GM21825 (cell line): Measurements from ENCODE around the gene THAP3.

Source experiments
- ATAC-seq: cut with Tn5 transposase; IDR thresholded peaks from one replicate; pipeline ENCODE4 v1.9.1; 2021; ENCODE audit warnings: mild to moderate bottlenecking, moderate library complexity; ENCODE audit not compliant: unreplicated experiment

THAP3 gene

GRCh38 chr1:6624710-6625583 is at the start of gene THAP3:
THAP3 (plus strand) TSS chr1:6624868; CDS start chr1:6625219, 351 bp downstream.
- ATAC-seq: peak; percentile 81

GRCh38 chr1:6577831-6578525 is 46.7 kb upstream of the THAP3 start:
- ATAC-seq: no peak

GRCh38 chr1:6578624-6579373 is 45.9 kb upstream of the THAP3 start:
- no peak for ATAC-seq

- peak; percentile 93 for ATAC-seq
These were observed 45.1 kb upstream of the THAP3 start, which contains the start of gene ZBTB48 for GRCh38 chr1:6579374-6580118. ZBTB48 (plus strand) TSS chr1:6579994; CDS start chr1:6580610, 616 bp downstream.

GRCh38 chr1:6580119-6580592 is 44.5 kb upstream of the THAP3 start:
- ATAC-seq: no peak

- ATAC-seq: no peak
These were observed 43.9 kb upstream of the THAP3 start for GRCh38 chr1:6580593-6581409.

GRCh38 chr1:6581561-6582305 is 42.9 kb upstream of the THAP3 start:
- no peak for ATAC-seq

GRCh38 chr1:6582370-6582769 is 42.3 kb upstream of the THAP3 start:
- ATAC-seq: no peak

- no peak for ATAC-seq
These were observed 40.3 kb upstream of the THAP3 start for GRCh38 chr1:6584126-6585080.

- no peak for ATAC-seq
These were observed 39.5 kb upstream of the THAP3 start for GRCh38 chr1:6585081-6585722.

GRCh38 chr1:6585841-6586240 is 38.8 kb upstream of the THAP3 start:
- ATAC-seq: no peak

GRCh38 chr1:6586404-6586816 is 38.3 kb upstream of the THAP3 start:
- ATAC-seq: no peak

GRCh38 chr1:6587261-6588005 is 37.2 kb upstream of the THAP3 start:
- no peak for ATAC-seq

GRCh38 chr1:6588128-6588892 is 36.4 kb upstream of the THAP3 start:
- no peak for ATAC-seq

GRCh38 chr1:6588893-6589520 is 35.7 kb upstream of the THAP3 start:
- no peak for ATAC-seq
